ENCODE data around the gene CTPS1.

GRCh38 chr1:41013024-41013423 is 33.5 kb downstream of the CTPS1 start:
- TF ChIP-seq CSDC2 (CRISPR knock-in tag; IDR thresholded peaks at IDR 0.05) (no peak), GLIS3 (CRISPR knock-in tag; IDR thresholded peaks at IDR 0.05) (no peak), ZC3H10 (CRISPR knock-in tag; IDR thresholded peaks at IDR 0.05) (no peak), ZFP3 (CRISPR knock-in tag; IDR thresholded peaks at IDR 0.05) (no peak), BACH2 (CRISPR knock-in tag; IDR thresholded peaks at IDR 0.05; ENCODE audit: borderline replicate concordance) (no peak), ARNTL (CRISPR knock-in tag; IDR thresholded peaks at IDR 0.05; ENCODE audit: borderline replicate concordance, low read depth) (no peak), TOX (CRISPR knock-in tag; IDR thresholded peaks at IDR 0.05; ENCODE audit: borderline replicate concordance) (no peak), PATZ1 (CRISPR knock-in tag; IDR thresholded peaks at IDR 0.05; ENCODE audit: borderline replicate concordance) (no peak)
- TF ChIP-seq, protein P1, sequence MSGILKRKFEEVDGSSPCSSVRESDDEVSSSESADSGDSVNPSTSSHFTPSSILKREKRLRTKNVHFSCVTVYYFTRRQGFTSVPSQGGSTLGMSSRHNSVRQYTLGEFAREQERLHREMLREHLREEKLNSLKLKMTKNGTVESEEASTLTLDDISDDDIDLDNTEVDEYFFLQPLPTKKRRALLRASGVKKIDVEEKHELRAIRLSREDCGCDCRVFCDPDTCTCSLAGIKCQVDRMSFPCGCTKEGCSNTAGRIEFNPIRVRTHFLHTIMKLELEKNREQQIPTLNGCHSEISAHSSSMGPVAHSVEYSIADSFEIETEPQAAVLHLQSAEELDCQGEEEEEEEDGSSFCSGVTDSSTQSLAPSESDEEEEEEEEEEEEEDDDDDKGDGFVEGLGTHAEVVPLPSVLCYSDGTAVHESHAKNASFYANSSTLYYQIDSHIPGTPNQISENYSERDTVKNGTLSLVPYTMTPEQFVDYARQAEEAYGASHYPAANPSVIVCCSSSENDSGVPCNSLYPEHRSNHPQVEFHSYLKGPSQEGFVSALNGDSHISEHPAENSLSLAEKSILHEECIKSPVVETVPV (CRISPR knock-in tag; IDR thresholded peaks at IDR 0.05): no peak

Data from SK-N-SH treated with all-trans-retinoic acid at 6 μM for 48 hours (cell line).